HG02884 (cell line): Measurements from ENCODE around the gene MRPL50.

Source experiments
- ATAC-seq: cut with Tn5 transposase; IDR thresholded peaks from one replicate; pipeline ENCODE4 v1.9.1; 2021; ENCODE audit warnings: mild to moderate bottlenecking, moderate library complexity; ENCODE audit not compliant: unreplicated experiment

MRPL50 gene

DNA sequence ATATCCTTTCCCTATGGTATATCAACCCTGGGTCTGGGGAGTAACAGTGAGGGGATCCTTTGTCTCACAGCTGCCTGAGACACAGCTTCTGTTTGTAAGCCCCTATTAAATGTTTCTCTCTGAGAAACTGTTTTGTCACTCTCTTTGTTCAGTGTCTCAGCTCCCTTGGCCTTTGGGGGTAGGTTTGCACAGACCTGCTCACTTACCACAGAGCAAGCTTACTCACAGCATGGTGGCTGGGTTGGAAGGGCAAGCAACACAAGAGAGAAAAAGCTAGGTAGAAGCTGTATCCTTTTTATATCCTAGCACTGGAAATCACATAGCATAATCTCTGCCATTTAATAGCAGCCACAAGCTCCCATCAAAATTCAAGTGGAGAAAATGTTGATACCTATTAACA lies 18.1 kb downstream of the MRPL50 start:
- no peak for ATAC-seq

GRCh38 chr9:101376111-101376848 lies 22.1 kb downstream of the MRPL50 start:
- no peak for ATAC-seq

DNA sequence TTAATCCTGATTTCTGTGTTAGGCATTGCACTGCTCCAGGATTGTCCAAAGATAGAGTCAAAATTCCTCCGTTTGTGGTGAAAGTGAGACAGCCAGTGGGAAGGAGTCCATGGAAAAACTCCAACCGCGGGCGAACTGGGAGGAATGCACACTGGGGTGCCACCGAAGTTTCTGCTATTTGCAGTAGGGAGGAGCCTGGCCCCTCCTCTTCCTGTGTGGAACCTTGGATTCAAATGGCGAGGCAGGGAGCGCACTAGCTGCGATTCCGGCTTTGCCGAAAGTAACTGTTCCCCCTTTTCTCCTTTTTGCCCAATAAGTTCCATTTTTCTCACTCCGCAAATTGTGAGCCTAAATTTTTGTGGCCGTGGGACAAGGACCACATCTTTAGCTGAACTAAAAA lies 22.9 kb downstream of the MRPL50 start:
- no peak for ATAC-seq

- no peak for ATAC-seq
Measured at GRCh38 chr9:101372327-101373118, 25.9 kb downstream of the MRPL50 start.

GRCh38 chr9:101371813-101372212 lies 26.6 kb downstream of the MRPL50 start:
- no peak for ATAC-seq

GRCh38 chr9:101369884-101370531 lies 28.4 kb downstream of the MRPL50 start:
- ATAC-seq = no peak

GRCh38 chr9:101369286-101369685 lies 29.1 kb downstream of the MRPL50 start:
- no peak for ATAC-seq

DNA sequence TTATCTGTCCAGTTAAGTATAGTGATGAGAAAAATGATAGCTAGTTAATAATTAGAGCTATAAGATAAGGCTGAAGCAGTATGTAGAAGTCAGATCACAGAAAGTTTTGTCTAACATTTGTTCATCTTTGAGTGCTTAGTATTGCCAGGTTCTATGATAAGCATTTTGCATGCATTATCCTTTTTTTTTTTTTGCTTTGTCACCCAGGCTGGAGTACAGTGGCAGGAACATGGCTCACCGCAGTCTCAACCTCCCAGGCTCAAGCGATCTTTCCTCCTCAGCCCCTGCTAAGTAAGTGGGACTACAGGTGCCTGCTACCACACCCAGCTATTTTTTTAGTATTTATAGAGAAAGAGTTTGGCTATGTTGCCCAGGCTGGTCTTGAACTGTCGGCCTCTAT lies 31.1 kb downstream of the MRPL50 start:
- no peak for ATAC-seq

- ATAC-seq = no peak
Measured at GRCh38 chr9:101366038-101366756, 32.2 kb downstream of the MRPL50 start.

- ATAC-seq = no peak
Measured at GRCh38 chr9:101365181-101365580, 33.2 kb downstream of the MRPL50 start.

DNA sequence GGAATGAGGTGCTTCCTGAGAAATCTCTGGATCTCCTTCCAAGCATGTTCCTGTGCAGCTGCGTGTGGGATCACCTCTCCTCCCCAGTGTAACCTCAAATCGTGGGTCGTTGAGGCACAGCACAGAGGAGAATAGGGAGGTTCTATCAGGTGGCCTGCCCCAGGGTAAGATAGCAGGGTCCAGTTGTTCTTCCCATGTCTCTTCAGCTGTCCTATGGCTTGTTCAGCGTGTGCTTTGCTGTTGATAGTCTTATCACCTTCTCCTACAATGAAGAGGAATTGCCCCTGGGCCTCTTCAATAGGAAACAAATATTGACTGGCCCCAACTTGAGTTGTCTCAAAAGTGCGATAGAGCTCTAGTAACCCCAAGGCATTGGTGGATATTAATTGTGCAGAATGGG lies 36.0 kb downstream of the MRPL50 start:
- no peak for ATAC-seq

DNA sequence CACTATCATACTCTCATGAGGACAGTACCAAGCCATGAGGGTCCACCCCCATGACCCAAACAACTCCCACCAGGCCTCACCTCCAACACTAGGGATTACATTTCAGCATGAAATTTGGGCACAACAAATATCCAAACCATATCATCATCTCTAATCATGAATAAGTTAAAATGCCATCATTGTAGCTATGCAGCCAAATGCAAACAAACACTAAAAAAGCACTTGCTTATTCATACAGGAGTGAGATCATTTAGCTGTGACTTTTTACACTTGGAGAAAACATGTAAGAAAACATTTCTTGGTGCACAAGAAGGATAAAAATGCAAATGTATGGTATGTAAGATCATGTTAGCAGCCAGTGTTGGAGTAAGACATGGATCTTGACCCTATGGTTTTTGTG lies 37.8 kb downstream of the MRPL50 start:
- no peak for ATAC-seq

DNA sequence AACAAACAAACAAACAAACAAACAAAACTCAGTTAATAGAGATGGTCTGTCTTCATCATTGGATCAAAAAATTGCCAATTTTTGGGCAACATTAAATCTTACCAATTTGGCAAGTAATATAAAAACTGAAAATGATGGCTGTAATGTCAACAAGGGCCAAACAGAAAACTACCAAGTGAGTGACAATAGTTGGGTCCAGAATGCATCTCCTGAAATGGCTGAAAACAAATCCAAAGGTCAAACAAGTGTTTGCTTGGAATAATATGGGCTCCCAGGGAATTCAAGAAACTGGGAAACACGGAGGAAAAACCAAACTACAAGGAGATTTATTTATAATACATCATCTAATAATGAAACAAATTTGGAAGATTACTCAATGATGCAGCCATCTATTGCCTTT lies 38.7 kb downstream of the MRPL50 start:
- no peak for ATAC-seq

GRCh38 chr9:101356619-101357018 lies 41.8 kb downstream of the MRPL50 start:
- no peak for ATAC-seq

DNA sequence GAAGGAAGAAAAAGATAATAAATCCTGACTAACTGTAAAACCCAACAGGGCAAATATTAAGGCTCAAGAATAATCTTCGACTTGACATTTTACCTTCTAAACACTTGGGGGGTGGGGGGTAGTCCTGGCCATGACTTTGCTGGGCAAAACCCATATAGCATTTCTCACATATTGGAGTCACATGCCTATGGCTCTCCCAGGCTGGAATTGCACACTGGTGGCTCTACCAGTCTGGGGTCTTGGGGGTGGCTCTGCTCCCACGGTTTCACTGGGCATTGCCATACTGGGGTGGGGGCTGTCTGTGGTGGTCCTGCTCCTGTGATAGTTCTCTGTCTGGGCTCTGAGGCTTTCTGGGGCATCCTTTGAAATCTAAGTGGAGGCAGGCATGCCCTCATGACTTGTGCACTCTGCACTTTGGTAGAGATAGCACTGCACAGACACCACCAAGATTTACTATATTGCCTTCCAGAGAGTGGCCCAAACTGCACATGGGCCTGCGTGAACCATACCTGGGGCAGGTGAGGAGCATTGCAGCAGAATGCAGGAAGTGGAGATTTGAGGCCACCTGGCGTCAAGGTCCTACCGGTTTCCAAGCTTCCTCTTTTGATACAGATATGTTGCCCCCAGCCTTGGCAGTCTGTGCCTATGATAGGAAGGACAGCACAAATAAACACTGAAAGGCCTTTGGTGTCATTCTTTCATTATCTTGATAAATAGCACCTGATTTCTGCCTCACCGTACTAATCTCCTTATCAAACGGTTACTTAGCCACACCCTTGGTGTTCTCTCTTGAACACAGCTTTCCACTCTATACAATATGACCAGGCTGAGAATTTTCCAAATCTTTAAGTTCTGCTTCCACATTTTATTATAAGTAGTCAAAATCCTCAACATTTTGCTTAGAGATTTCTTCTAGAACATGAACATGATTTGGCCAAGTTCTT lies 43.4 kb downstream of the MRPL50 start:
- no peak for ATAC-seq

GRCh38 chr9:101354143-101354764 lies 44.2 kb downstream of the MRPL50 start:
- no peak for ATAC-seq

DNA sequence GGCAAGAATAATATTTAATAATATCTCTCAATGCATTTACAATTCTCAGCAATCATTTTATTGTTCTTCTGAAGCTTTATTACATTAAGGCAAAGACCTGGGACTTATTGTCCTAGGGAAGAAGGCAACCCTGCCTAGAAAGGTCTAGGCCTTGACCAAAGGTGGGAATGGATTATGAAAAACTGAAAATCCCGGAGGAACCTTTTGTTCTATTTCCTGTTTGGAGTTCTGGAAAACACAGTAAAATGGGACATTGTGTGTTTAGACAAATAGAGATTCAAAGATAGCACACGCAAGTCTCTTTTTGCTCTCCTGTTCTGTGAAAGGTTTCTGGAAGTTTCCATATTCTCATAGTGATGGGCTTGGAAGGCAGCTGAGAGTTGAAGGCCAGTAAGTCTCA lies 44.7 kb downstream of the MRPL50 start:
- ATAC-seq = no peak

DNA sequence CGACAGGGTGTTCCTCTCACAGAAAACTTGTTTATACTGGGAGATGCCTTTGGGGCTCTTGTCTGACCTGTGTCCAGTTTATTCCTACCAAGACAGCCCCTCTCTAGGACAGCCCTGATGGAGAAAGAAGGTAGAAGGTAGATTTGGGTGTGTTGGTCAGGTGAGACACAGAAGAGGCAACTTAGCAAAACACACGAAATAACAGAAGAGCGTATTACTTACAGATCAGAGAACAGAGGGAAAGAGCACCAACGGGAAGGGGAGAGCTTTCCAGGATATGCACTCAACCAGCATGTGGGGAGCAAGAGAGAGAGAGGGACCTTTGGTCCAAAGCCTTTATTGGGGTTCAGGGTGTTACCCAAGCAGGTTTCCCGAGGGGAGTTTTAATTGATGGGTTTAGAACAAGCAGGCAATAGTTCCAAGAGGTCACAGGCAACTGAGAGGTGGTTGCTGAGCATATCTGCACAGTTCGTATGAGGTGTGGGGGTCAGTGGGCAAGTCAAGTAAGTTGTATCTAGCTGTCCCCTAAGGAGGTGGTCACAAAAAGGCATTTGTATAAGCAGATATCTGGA lies 45.4 kb downstream of the MRPL50 start:
- no peak for ATAC-seq

DNA sequence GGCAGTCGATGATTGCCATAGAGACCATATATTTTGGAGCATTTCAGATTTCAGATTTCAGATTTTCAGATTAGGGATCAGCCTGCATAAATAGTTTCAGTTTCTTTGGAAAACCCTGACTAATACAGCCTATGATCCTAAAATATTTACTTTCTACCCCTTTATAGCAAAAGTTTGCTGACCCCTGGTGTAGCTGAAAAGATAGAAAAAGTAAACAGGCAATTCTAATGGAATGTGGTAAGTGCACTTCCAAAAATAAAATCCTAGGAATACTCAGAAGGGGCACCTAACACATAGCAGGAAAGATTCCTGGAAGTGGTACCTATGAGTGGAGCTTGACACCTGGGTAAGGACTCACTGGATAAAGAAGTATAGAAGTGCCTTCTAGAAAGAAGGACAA lies 48.1 kb downstream of the MRPL50 start:
- ATAC-seq = no peak
